H1 (cell line): ENCODE measurements around the gene STK26. TPM values are rescaled to one million over a fixed set of nuclear protein-coding genes. Genes with fewer than 3 reads are reported as not detected.

Experiments used
- CTCF ChIA-PET: fragments of 300-600 bp; sonication (Branson Sonifier 250); formaldehyde crosslinking; loops from one replicate; lab custom pipeline; 2021; ENCODE audit not compliant: partially characterized antibody; lab: Charles Lee
- POLR2A ChIA-PET: fragments of 300-600 bp; sonication (Branson Sonifier 250); formaldehyde crosslinking; loops from one replicate; lab custom pipeline; 2021; ENCODE audit warnings: inconsistent platforms; ENCODE audit not compliant: partially characterized antibody; lab: Charles Lee
- DNase-seq, 2 experiments: peaks; one replicate each; pipeline versions ENCODE4 v3.0.0 to v3.0.0-alpha.2; 2010 to 2022; ENCODE audit warnings: low spot score in 2 of 2, low read depth in 1 of 2, mixed read lengths in 1 of 2
- FAIRE-seq: peaks from 2 replicates; lab custom pipeline; 2011; peaks lifted over from hg19 to GRCh38; lab: Jason Lieb, UNC
- H2AFZ ChIP-seq: 2 replicates; pipeline ENCODE4 v1.8.1; 2012; ENCODE audit warnings: low read length, inconsistent platforms
- H2AK5ac ChIP-seq: 2 replicates; pipeline ENCODE4 v1.6.1; 2013; ENCODE audit warnings: low read depth, low read length
- H2BK120ac ChIP-seq: replicated peaks from 2 replicates; pipeline ENCODE3; 2013; ENCODE audit warnings: low read depth, low read length, inconsistent platforms
- H2BK12ac ChIP-seq: 2 replicates; pipeline ENCODE4 v1.6.1; 2013; ENCODE audit warnings: low read depth, low read length
- H2BK15ac ChIP-seq: 2 replicates; pipeline ENCODE4 v1.6.1; 2013; ENCODE audit warnings: low read length
- H2BK20ac ChIP-seq: 2 replicates; pipeline ENCODE4 v1.6.1; 2013; ENCODE audit warnings: low read length
- H2BK5ac ChIP-seq: 2 replicates; pipeline ENCODE4 v1.6.1; 2013; ENCODE audit warnings: low read depth, low read length
- H3K14ac ChIP-seq: 2 replicates; pipeline ENCODE4 v1.6.1; 2013; ENCODE audit warnings: inconsistent platforms; ENCODE audit not compliant: insufficient read length
- H3K18ac ChIP-seq: 2 replicates; pipeline ENCODE4 v1.6.1; 2013; ENCODE audit warnings: low read length; ENCODE audit errors: extremely low read depth
- H3K23ac ChIP-seq: 2 replicates; pipeline ENCODE4 v1.6.1; 2013; ENCODE audit warnings: inconsistent platforms; ENCODE audit not compliant: insufficient read length
- H3K23me2 ChIP-seq: 2 replicates; pipeline ENCODE4 v1.6.1; 2013; ENCODE audit warnings: low read depth, low read length
- H3K27ac ChIP-seq: 2 replicates; pipeline ENCODE4 v1.6.1; 2011; ENCODE audit warnings: low read depth, low read length, inconsistent platforms
- H3K27me3 ChIP-seq, 4 experiments: replicated peaks in 1 of 4; 1 replicate in 1 of 4; 2 replicates in 3 of 4; pipeline versions ENCODE4 v1.6.1 to v1.8.1; 2011 to 2013; ENCODE audit warnings: low read length in 3 of 4, mild to moderate bottlenecking in 3 of 4, inconsistent platforms in 2 of 4, mixed read lengths in 2 of 4, moderate library complexity in 1 of 4; ENCODE audit not compliant: control insufficient read depth in 3 of 4, insufficient read depth in 3 of 4; ENCODE audit errors: extremely low read depth in 1 of 4
- H3K36me3 ChIP-seq, 4 experiments: 2 replicates each; pipeline versions ENCODE4 v1.6.1 to v1.8.1; 2011 to 2013; ENCODE audit warnings: mild to moderate bottlenecking in 4 of 4, low read length in 3 of 4, moderate library complexity in 2 of 4, control low read depth in 1 of 4, inconsistent platforms in 1 of 4; ENCODE audit not compliant: insufficient read depth in 4 of 4, control insufficient read depth in 2 of 4
- H3K4ac ChIP-seq: replicated peaks from 2 replicates; pipeline ENCODE3; 2013; ENCODE audit warnings: low read length, low read depth, mixed read lengths, inconsistent platforms; ENCODE audit not compliant: insufficient read length
- H3K4me1 ChIP-seq, 4 experiments: replicated peaks in 1 of 4; 1 replicate in 1 of 4; 2 replicates in 3 of 4; pipeline versions ENCODE4 v1.6.1 to v1.8.1; 2011 to 2013; ENCODE audit warnings: low read length in 3 of 4, inconsistent platforms in 2 of 4, mixed read lengths in 1 of 4; ENCODE audit not compliant: insufficient read depth in 4 of 4, control insufficient read depth in 3 of 4
- H3K4me2 ChIP-seq, 2 experiments: 2 replicates each; pipeline versions ENCODE4 v1.6.1 to v1.8.1; 2011 to 2013; ENCODE audit warnings: low read depth in 2 of 2, low read length in 2 of 2, control low read depth in 1 of 2, inconsistent platforms in 1 of 2, mild to moderate bottlenecking in 1 of 2; ENCODE audit not compliant: insufficient read depth in 1 of 2
- H3K4me3 ChIP-seq, 4 experiments: fragments of 200-600, 300-600 bp in 1 of 4; sonication (generic), shearing (Covaris generic), sonication (Bioruptor Twin) in 1 of 4; 2 replicates each; pipeline versions ENCODE4 v1.5.1 to v1.8.1; 2011 to 2016; ENCODE audit warnings: low read length in 4 of 4, low read depth in 3 of 4, control low read depth in 2 of 4, inconsistent platforms in 2 of 4, mild to moderate bottlenecking in 2 of 4, mixed read lengths in 1 of 4, moderate library complexity in 1 of 4; ENCODE audit not compliant: insufficient read depth in 2 of 4; ENCODE audit errors: extremely low read depth in 1 of 4
- H3K56ac ChIP-seq: replicated peaks from 2 replicates; pipeline ENCODE3; 2013; ENCODE audit warnings: low read depth, mild to moderate bottlenecking, mixed read lengths, low read length, inconsistent platforms; ENCODE audit not compliant: insufficient read length
- H3K79me1 ChIP-seq: 2 replicates; pipeline ENCODE4 v1.6.1; 2013; ENCODE audit warnings: low read depth, low read length, control low read depth
- H3K79me2 ChIP-seq, 2 experiments: 2 replicates each; pipeline versions ENCODE4 v1.6.1 to v1.8.1; 2012 to 2013; ENCODE audit warnings: low read length in 2 of 2, mild to moderate bottlenecking in 2 of 2, inconsistent platforms in 1 of 2; ENCODE audit not compliant: insufficient read depth in 2 of 2, control insufficient read depth in 1 of 2
- H3K9ac ChIP-seq, 4 experiments: replicated peaks in 1 of 4; 1 replicate in 1 of 4; 2 replicates in 3 of 4; pipeline versions ENCODE4 v1.6.1 to v1.8.1; 2011 to 2013; ENCODE audit warnings: low read depth in 3 of 4, low read length in 3 of 4, control low read depth in 2 of 4, mild to moderate bottlenecking in 2 of 4, moderate library complexity in 2 of 4, inconsistent platforms in 1 of 4; ENCODE audit errors: extremely low read depth in 1 of 4
- H3K9me3 ChIP-seq, 2 experiments: 2 replicates each; pipeline versions ENCODE4 v1.6.1 to v1.8.1; 2012 to 2013; ENCODE audit warnings: mild to moderate bottlenecking in 2 of 2, moderate library complexity in 2 of 2, control low read depth in 1 of 2, inconsistent platforms in 1 of 2, low read depth in 1 of 2, low read length in 1 of 2, mixed read lengths in 1 of 2; ENCODE audit not compliant: insufficient read depth in 2 of 2
- H4K20me1 ChIP-seq, 2 experiments: replicated peaks in 1 of 2; 2 replicates each; pipeline versions ENCODE3 to v1.8.1; 2011 to 2013; ENCODE audit warnings: inconsistent platforms in 2 of 2, low read length in 2 of 2, mild to moderate bottlenecking in 1 of 2; ENCODE audit not compliant: insufficient read depth in 2 of 2, control insufficient read depth in 1 of 2
- H4K5ac ChIP-seq: 2 replicates; pipeline ENCODE4 v1.6.1; 2013; ENCODE audit warnings: low read length, low read depth, mixed read lengths, inconsistent platforms; ENCODE audit not compliant: insufficient read length
- H4K8ac ChIP-seq: 2 replicates; pipeline ENCODE4 v1.8.0; 2013; ENCODE audit warnings: mild to moderate bottlenecking, moderate library complexity, low read length, inconsistent platforms; ENCODE audit not compliant: insufficient read depth; ENCODE audit errors: extremely low read depth
- H4K91ac ChIP-seq: replicated peaks from 2 replicates; pipeline ENCODE3; 2013; ENCODE audit warnings: low read length, mixed read lengths, inconsistent platforms; ENCODE audit not compliant: insufficient read length
- BCL11A ChIP-seq, 2 experiments: IDR thresholded peaks; one replicate each; pipeline ENCODE4 v1.6.1; 2011; ENCODE audit warnings: low read depth in 2 of 2, low read length in 2 of 2, mild to moderate bottlenecking in 2 of 2
- CHD2 ChIP-seq: IDR thresholded peaks from 2 replicates; pipeline ENCODE4 v1.6.1; 2012; ENCODE audit warnings: low read length, improper control_type of control experiment
- KDM5A ChIP-seq: fragments of 200-600 bp; IDR thresholded peaks from 2 replicates; pipeline ENCODE4 v1.7.1; 2012; ENCODE audit warnings: mild to moderate bottlenecking, low read length, inconsistent platforms, mixed read lengths
- MAFK ChIP-seq: IDR thresholded peaks from 2 replicates; pipeline ENCODE4 v1.6.1; 2012; ENCODE audit warnings: low read depth, mild to moderate bottlenecking, improper control_type of control experiment, low read length
- NRF1 ChIP-seq: IDR thresholded peaks from 2 replicates; pipeline ENCODE4 v1.6.1; 2011; ENCODE audit warnings: mild to moderate bottlenecking, low read depth, low read length, improper control_type of control experiment
- RAD21 ChIP-seq, 2 experiments: IDR thresholded peaks in 1 of 2; conservative IDR thresholded peaks in 1 of 2; 2 replicates each; pipeline ENCODE4 v1.6.1; 2011; ENCODE audit warnings: low read depth in 2 of 2, low read length in 2 of 2, improper control_type of control experiment in 1 of 2, inconsistent platforms in 1 of 2, mild to moderate bottlenecking in 1 of 2, moderate library complexity in 1 of 2
- RBBP5 ChIP-seq: IDR thresholded peaks from 2 replicates; pipeline ENCODE4 v1.7.1; 2012; ENCODE audit warnings: low read depth, mild to moderate bottlenecking, inconsistent platforms, low read length, moderate library complexity, borderline replicate concordance
- SP4 ChIP-seq: IDR thresholded peaks from 2 replicates; pipeline ENCODE4 v1.6.1; 2012; ENCODE audit warnings: low read length, inconsistent platforms
- WGBS, 2 experiments: shearing (Covaris generic) in 1 of 2; methylation state at CpG; one replicate each; pipeline versions ENCODE4 v1.1.6 to v1.1.7; 2013 to 2015; ENCODE audit warnings: low lambda C conversion rate in 2 of 2, mixed read lengths in 2 of 2, inconsistent platforms in 1 of 2, low coverage in 1 of 2, missing lambda C conversion rate in 1 of 2; ENCODE audit not compliant: insufficient replicate concordance in 2 of 2, insufficient coverage in 1 of 2, insufficient read length in 1 of 2; ENCODE audit errors: extremely low coverage in 1 of 2, missing lambda C conversion rate in 1 of 2; 5-methylcytosine and 5-hydroxymethylcytosine counted together
- polyA plus RNA-seq, 7 experiments: library from polyadenylated mRNA; depleted of rRNA in 3 of 7; stranded (reverse) in 5 of 7; unstranded in 2 of 7; fragments of >200 nt in 5 of 7; fragments of 200-250 nt in 2 of 7; gene quantifications; 1 replicate in 5 of 7; 2 replicates in 1 of 7; 4 replicates in 1 of 7; pipeline versions ENCODE4 v1.2.1 to v1.2.3, GENCODE V29; 2011 to 2013; ENCODE audit warnings: missing spikeins in 2 of 7, mixed read lengths in 2 of 7
- total RNA-seq: library from RNA; stranded (reverse); fragmentation: NEBNext Ultra II Directional; extraction: Animal tissue kit (Norgen Biotek cat#: 25700); gene quantifications from 2 replicates; pipeline ENCODE4 v1.2.1, GENCODE V29; 2021
- TF ChIP-seq, protein P1 (sequence below), 3 experiments: IDR thresholded peaks; 1 replicate in 2 of 3; 2 replicates in 1 of 3; pipeline versions ENCODE4 v1.5.1 to v1.6.1; 2011; ENCODE audit warnings: low read length in 3 of 3, mild to moderate bottlenecking in 3 of 3, inconsistent platforms in 2 of 3, low read depth in 1 of 3, moderate library complexity in 1 of 3; ENCODE audit not compliant: insufficient read depth in 1 of 3; ENCODE audit errors: control extremely low read depth in 1 of 3

STK26 gene
- total and polyA plus RNA-seq, 2 of the 8 experiments (the other 6 are each of a cell fraction or from before 2014, with no cell fraction given), result 24.2 to 98.2 TPM

DNA sequence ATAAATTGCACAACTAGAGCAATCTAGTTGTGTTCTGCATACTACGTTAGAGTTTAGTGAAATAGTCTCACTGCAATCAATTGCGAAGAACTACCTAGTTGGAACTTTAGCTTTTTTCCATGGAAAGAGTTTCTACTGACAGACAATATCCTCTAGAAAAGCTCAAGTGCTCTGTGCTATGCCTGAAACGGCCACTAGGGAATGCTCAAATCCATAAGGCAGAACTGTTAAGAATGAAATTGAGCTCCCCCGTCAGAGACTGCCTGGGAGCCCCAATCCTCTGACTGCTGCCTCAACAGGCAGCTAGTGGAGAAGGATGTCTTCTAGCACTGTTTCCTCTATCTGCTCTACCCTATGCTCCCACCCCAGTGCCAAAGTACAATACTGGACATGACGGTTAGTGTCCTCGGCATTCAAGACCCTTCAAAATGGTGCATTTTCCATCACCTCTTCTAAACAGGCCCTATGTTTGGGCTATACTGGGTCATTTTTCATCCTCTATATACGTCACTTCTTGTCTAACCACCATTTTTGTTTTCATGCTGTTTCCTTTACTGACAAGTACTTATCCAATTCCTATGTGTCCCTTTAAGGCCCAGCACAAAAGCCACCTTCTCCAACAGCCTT, 69.5 kb downstream of the STK26 start:
- peak; percentile 31 to 57 for DNase-seq
- Histone ChIP-seq H3K23ac (no peak overlapping the region), H3K56ac (no peak overlapping the region), H2AK5ac (no peak overlapping the region), H2BK5ac (no peak overlapping the region), H2BK15ac (no peak overlapping the region), H3K27ac (no peak overlapping the region), H3K18ac (no peak overlapping the region), H2BK20ac (no peak overlapping the region; the same call in 1 of the 2 replicates), H2BK120ac (no peak overlapping the region), H4K91ac (no peak overlapping the region), H3K9ac (no peak overlapping the region), H3K27me3 (no peaks in the 10 kb centered on the region), H4K8ac (no peak overlapping the region), H4K20me1 (no peaks in the 10 kb centered on the region), H3K4me2 (no peak overlapping the region), H3K14ac (no peak overlapping the region), H4K5ac (no peak overlapping the region), H3K4me3 (no peak overlapping the region), H3K36me3 (no peaks in the 10 kb centered on the region), H3K4ac (no peak overlapping the region), H3K23me2 (no peaks in the 10 kb centered on the region), H2AFZ (no peak overlapping the region), H2BK12ac (no peak overlapping the region), H3K4me1 (no peaks in the 10 kb centered on the region), H3K9me3 (no peaks in the 10 kb centered on the region), H3K79me2 (no peaks in the 10 kb centered on the region), H3K79me1 (no peaks in the 10 kb centered on the region)
- POLR2A ChIA-PET, result no interaction called here
- 46% methylated on average over 6 of the region's 7 CpGs; no CpG with 5 or more reads in 1 of the 2 experiments for whole genome bisulfite sequencing, 2 experiments
- TF ChIP-seq RBBP5, result no peak
- TF ChIP-seq SP4, result no peak
- TF ChIP-seq NRF1, result no peak
- no peak for TF ChIP-seq MAFK
- TF ChIP-seq CHD2, result no peak
- TF ChIP-seq, protein P1, sequence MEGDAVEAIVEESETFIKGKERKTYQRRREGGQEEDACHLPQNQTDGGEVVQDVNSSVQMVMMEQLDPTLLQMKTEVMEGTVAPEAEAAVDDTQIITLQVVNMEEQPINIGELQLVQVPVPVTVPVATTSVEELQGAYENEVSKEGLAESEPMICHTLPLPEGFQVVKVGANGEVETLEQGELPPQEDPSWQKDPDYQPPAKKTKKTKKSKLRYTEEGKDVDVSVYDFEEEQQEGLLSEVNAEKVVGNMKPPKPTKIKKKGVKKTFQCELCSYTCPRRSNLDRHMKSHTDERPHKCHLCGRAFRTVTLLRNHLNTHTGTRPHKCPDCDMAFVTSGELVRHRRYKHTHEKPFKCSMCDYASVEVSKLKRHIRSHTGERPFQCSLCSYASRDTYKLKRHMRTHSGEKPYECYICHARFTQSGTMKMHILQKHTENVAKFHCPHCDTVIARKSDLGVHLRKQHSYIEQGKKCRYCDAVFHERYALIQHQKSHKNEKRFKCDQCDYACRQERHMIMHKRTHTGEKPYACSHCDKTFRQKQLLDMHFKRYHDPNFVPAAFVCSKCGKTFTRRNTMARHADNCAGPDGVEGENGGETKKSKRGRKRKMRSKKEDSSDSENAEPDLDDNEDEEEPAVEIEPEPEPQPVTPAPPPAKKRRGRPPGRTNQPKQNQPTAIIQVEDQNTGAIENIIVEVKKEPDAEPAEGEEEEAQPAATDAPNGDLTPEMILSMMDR (IDR thresholded peaks at IDR 0.05; ENCODE audit: control extremely low read depth in 1 of 3, insufficient read depth in 1 of 3, low read depth in 1 of 3, low read length in 3 of 3), result peak in 2 of 3 experiments; percentile 75 to 79; a peak in 3 of 4 replicates
- TF ChIP-seq KDM5A, result no peak
- TF ChIP-seq RAD21 (IDR thresholded peaks at IDR 0.05 in 1 of 2, conservative IDR thresholded peaks at IDR 0.05 in 1 of 2; ENCODE audit: low read depth in 2 of 2, low read length in 2 of 2), result peak; percentile 78 to 87
- TF ChIP-seq BCL11A (IDR thresholded peaks at IDR 0.05; ENCODE audit: low read depth in 2 of 2, low read length in 2 of 2), result no peak
- CTCF ChIA-PET, result interaction anchor here (0.7 to 2.7 kb wide), 26 partner anchors 8 to 522 kb away, joined by 3 to 17 read pairs (median 4); partner anchors contain the start of genes FRMD7 and RAP2C
- peak; percentile 86 for FAIRE-seq
